Neural cell (in vitro differentiated cells): Measurements from ENCODE around the gene PPME1. TPM values are rescaled to one million over a fixed set of nuclear protein-coding genes. Genes with fewer than 3 reads are reported as not detected.

Experiments used
- H2AFZ ChIP-seq: fragments of 200-600, 300-800 bp; sonication (generic), shearing (Covaris generic); 2 replicates; pipeline ENCODE4 v1.6.0; 2014; ENCODE audit warnings: low read depth, mild to moderate bottlenecking, antibody characterized with exemption, low read length, moderate library complexity
- H3F3A ChIP-seq: fragments of 200-600 bp; shearing (Covaris generic); 2 replicates; pipeline ENCODE4 v1.6.1; 2016; ENCODE audit warnings: mild to moderate bottlenecking, moderate library complexity, mixed read lengths, antibody characterized with exemption, low read length; ENCODE audit not compliant: insufficient read depth, poor library complexity, severe bottlenecking
- H3K27ac ChIP-seq: fragments of 200-600, 300-800 bp; sonication (generic), shearing (Covaris generic); 2 replicates; pipeline ENCODE4 v1.5.1; 2014; ENCODE audit warnings: mild to moderate bottlenecking, low read length, moderate library complexity
- H3K27me3 ChIP-seq: fragments of 300-800, 200-600 bp; sonication (generic), shearing (Covaris generic); 2 replicates; pipeline ENCODE4 v1.6.0; 2014; ENCODE audit warnings: mild to moderate bottlenecking, low read depth, low read length, moderate library complexity; ENCODE audit not compliant: insufficient read depth
- H3K36me3 ChIP-seq: fragments of 300-800, 200-600 bp; sonication (generic), shearing (Covaris generic); 2 replicates; pipeline ENCODE4 v1.5.1; 2014; ENCODE audit warnings: mild to moderate bottlenecking, antibody characterized with exemption, low read length, moderate library complexity; ENCODE audit not compliant: insufficient read depth
- H3K4me2 ChIP-seq: fragments of 300-800, 200-600 bp; sonication (generic), shearing (Covaris generic); 2 replicates; pipeline ENCODE4 v1.6.0; 2014; ENCODE audit warnings: mild to moderate bottlenecking, low read length
- H3K4me3 ChIP-seq: fragments of 300-800, 200-600 bp; sonication (generic), shearing (Covaris generic); 2 replicates; pipeline ENCODE4 v1.5.1; 2014; ENCODE audit warnings: mild to moderate bottlenecking, low read length, moderate library complexity
- H3K79me2 ChIP-seq: fragments of 200-600 bp; shearing (Covaris generic); replicated peaks from 2 replicates; pipeline ENCODE4 v1.6.0; 2014; ENCODE audit warnings: mild to moderate bottlenecking, low read length, moderate library complexity; ENCODE audit not compliant: insufficient read depth
- H3K9ac ChIP-seq: fragments of 300-800, 200-600 bp; sonication (generic), shearing (Covaris generic); 2 replicates; pipeline ENCODE4 v1.6.1; 2016; ENCODE audit warnings: mild to moderate bottlenecking, low read length, mixed read lengths
- H3K9me2 ChIP-seq: fragments of 200-600 bp; shearing (Covaris generic); 2 replicates; pipeline ENCODE4 v1.6.1; 2016; ENCODE audit warnings: mild to moderate bottlenecking, low read length, mixed read lengths; ENCODE audit not compliant: insufficient read depth
- H3K9me3 ChIP-seq: fragments of 200-600, 300-800 bp; sonication (generic), shearing (Covaris generic); 2 replicates; pipeline ENCODE4 v1.6.1; 2016; ENCODE audit warnings: mild to moderate bottlenecking, mixed run types, low read length, moderate library complexity, mixed read lengths
- H4K20me1 ChIP-seq: fragments of 200-600 bp; shearing (Covaris generic); 2 replicates; pipeline ENCODE4 v1.6.1; 2016; ENCODE audit warnings: mild to moderate bottlenecking, mixed run types; ENCODE audit not compliant: insufficient read depth
- EP300 ChIP-seq: fragments of 450-650 bp; conservative IDR thresholded peaks from 2 replicates; pipeline ENCODE4 v1.6.1; 2014; ENCODE audit warnings: antibody characterized with exemption, mild to moderate bottlenecking, moderate library complexity; ENCODE audit not compliant: poor library complexity, severe bottlenecking
- EZH2 ChIP-seq: fragments of 200-600, 300-800 bp; shearing (Covaris generic), sonication (generic); IDR thresholded peaks from 2 replicates; pipeline ENCODE4 v1.6.1; 2014; ENCODE audit warnings: antibody characterized with exemption, low read length, borderline replicate concordance, mild to moderate bottlenecking; ENCODE audit not compliant: insufficient read depth, poor library complexity, severe bottlenecking
- MXI1 ChIP-seq: fragments of 450-650 bp; conservative IDR thresholded peaks from 2 replicates; pipeline ENCODE4 v1.6.1; 2014; ENCODE audit warnings: antibody characterized with exemption, mild to moderate bottlenecking; ENCODE audit not compliant: poor library complexity, severe bottlenecking
- POLR2AphosphoS5 ChIP-seq: IDR thresholded peaks from 2 replicates; pipeline ENCODE4 v1.6.1; 2012
- RAD21 ChIP-seq: fragments of 450-650 bp; conservative IDR thresholded peaks from 2 replicates; pipeline ENCODE4 v1.6.1; 2014; ENCODE audit warnings: antibody characterized with exemption, mild to moderate bottlenecking, moderate library complexity
- SMC3 ChIP-seq: fragments of 450-650 bp; conservative IDR thresholded peaks from 2 replicates; pipeline ENCODE4 v1.6.1; 2014; ENCODE audit warnings: antibody characterized with exemption, mild to moderate bottlenecking, moderate library complexity; ENCODE audit not compliant: poor library complexity
- TAF1 ChIP-seq: IDR thresholded peaks from 2 replicates; pipeline ENCODE4 v1.6.1; 2012; ENCODE audit warnings: low read depth
- polyA plus RNA-seq: library from polyadenylated mRNA; depleted of rRNA; stranded (reverse); fragments of >200 nt; gene quantifications from 2 replicates; pipeline ENCODE4 v1.2.3, GENCODE V29; 2014
- TF ChIP-seq, protein P1 (sequence below): IDR thresholded peaks from 2 replicates; pipeline ENCODE4 v1.6.1; 2012; ENCODE audit warnings: borderline replicate concordance
- TF ChIP-seq, protein P2 (sequence below): fragments of 450-650 bp; IDR thresholded peaks from 2 replicates; pipeline ENCODE4 v1.5.1; 2014; ENCODE audit warnings: antibody characterized with exemption, mild to moderate bottlenecking, moderate library complexity; ENCODE audit not compliant: poor library complexity, severe bottlenecking

PPME1 gene
- polyA plus RNA-seq, 1 donor from 2014 or later: 49.5 TPM

DNA sequence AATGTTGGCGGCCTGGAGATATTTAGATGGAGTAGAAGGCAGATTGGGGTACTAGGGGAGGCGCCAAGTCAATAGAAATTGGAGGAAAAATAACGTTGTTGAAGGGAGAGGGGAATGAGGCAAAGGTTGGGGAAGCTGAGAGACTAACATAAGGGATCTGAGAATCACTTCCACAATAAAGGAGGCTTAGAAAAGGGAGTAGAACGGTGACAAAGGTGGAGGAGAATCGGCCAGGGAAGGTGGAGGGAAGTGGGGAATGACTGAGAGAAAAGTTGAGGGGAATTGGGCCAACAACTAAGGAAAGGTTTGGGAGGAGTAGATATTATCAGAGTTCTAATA is 510 bp downstream of the PPME1 start:
- Histone ChIP-seq H3K27me3 (no peaks in the 10 kb centered on the region), H3K4me3 (peak overlapping the region; percentile 75), H3K4me2 (peak overlapping the region; percentile 82), H4K20me1 (no peaks in the 10 kb centered on the region), H3K9ac (peak overlapping the region; percentile 78), H2AFZ (peak overlapping the region; percentile 58), H3K9me2 (no peaks in the 10 kb centered on the region), H3F3A (no peaks in the 10 kb centered on the region), H3K9me3 (no peaks in the 10 kb centered on the region), H3K79me2 (peaks cover 80% of the 10 kb centered on the region), H3K27ac (peak overlapping the region; percentile 83), H3K36me3 (no peaks in the 10 kb centered on the region)
- TF ChIP-seq SMC3 (no peak), RAD21 (no peak), EZH2 (no peak), TAF1 (no peak), MXI1 (no peak)
- TF ChIP-seq, protein P1, sequence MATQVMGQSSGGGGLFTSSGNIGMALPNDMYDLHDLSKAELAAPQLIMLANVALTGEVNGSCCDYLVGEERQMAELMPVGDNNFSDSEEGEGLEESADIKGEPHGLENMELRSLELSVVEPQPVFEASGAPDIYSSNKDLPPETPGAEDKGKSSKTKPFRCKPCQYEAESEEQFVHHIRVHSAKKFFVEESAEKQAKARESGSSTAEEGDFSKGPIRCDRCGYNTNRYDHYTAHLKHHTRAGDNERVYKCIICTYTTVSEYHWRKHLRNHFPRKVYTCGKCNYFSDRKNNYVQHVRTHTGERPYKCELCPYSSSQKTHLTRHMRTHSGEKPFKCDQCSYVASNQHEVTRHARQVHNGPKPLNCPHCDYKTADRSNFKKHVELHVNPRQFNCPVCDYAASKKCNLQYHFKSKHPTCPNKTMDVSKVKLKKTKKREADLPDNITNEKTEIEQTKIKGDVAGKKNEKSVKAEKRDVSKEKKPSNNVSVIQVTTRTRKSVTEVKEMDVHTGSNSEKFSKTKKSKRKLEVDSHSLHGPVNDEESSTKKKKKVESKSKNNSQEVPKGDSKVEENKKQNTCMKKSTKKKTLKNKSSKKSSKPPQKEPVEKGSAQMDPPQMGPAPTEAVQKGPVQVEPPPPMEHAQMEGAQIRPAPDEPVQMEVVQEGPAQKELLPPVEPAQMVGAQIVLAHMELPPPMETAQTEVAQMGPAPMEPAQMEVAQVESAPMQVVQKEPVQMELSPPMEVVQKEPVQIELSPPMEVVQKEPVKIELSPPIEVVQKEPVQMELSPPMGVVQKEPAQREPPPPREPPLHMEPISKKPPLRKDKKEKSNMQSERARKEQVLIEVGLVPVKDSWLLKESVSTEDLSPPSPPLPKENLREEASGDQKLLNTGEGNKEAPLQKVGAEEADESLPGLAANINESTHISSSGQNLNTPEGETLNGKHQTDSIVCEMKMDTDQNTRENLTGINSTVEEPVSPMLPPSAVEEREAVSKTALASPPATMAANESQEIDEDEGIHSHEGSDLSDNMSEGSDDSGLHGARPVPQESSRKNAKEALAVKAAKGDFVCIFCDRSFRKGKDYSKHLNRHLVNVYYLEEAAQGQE: no peak
- TF ChIP-seq, protein P2, sequence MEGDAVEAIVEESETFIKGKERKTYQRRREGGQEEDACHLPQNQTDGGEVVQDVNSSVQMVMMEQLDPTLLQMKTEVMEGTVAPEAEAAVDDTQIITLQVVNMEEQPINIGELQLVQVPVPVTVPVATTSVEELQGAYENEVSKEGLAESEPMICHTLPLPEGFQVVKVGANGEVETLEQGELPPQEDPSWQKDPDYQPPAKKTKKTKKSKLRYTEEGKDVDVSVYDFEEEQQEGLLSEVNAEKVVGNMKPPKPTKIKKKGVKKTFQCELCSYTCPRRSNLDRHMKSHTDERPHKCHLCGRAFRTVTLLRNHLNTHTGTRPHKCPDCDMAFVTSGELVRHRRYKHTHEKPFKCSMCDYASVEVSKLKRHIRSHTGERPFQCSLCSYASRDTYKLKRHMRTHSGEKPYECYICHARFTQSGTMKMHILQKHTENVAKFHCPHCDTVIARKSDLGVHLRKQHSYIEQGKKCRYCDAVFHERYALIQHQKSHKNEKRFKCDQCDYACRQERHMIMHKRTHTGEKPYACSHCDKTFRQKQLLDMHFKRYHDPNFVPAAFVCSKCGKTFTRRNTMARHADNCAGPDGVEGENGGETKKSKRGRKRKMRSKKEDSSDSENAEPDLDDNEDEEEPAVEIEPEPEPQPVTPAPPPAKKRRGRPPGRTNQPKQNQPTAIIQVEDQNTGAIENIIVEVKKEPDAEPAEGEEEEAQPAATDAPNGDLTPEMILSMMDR: no peak

DNA sequence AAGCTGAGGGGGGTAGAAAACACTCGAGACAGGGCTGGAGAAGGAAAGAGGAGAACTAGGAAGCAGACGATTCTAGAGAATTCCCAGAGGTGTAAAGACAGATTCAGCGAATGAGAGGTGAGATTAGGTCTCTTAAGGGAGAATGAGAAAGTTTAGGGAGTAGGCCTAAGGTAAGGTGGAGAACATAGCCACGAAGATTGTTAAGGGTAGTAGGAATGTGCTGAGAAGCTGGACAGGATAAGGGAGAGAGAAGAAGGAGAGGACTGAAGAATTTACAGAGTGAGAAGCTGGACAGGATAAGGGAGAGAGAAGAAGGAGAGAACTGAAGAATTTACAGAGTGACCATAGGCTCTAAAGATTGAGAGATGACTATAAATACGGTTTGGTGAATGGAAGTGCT is 908 bp downstream of the PPME1 start:
- no peak overlapping the region for H2AFZ ChIP-seq
- H3K9ac ChIP-seq: peak overlapping the region; percentile 78
- peak overlapping the region; percentile 82 for H3K4me2 ChIP-seq
- H3F3A ChIP-seq: no peaks in the 10 kb centered on the region
- peak overlapping the region; percentile 75 for H3K4me3 ChIP-seq
- no peaks in the 10 kb centered on the region for H3K9me2 ChIP-seq
- peaks cover 76% of the 10 kb centered on the region for H3K79me2 ChIP-seq
- H3K27me3 ChIP-seq: no peaks in the 10 kb centered on the region
- peak overlapping the region; percentile 83 for H3K27ac ChIP-seq
- TF ChIP-seq, protein P1: no peak
- TF ChIP-seq, protein P2: no peak
- TF ChIP-seq RAD21 (no peak), SMC3 (no peak), EP300 (no peak), TAF1 (no peak), POLR2AphosphoS5 (no peak), MXI1 (no peak), EZH2 (no peak)
- no peaks in the 10 kb centered on the region for H4K20me1 ChIP-seq
- no peaks in the 10 kb centered on the region for H3K36me3 ChIP-seq
- H3K9me3 ChIP-seq: no peaks in the 10 kb centered on the region
